HPDE6-E6E7 (cell line): ENCODE data around the gene STRA6.

ENCODE experiments used
- DNase-seq: peaks from one replicate; pipeline ENCODE4 v3.0.0; 2011; ENCODE audit warnings: missing footprints; ENCODE audit errors: extremely low spot score

Gene STRA6

GRCh38 chr15:74202452-74203401 lies at the start of gene STRA6:
STRA6 (minus strand) TSS chr15:74202787; CDS start chr15:74202267, 520 bp downstream.
- DNase-seq, result peak; percentile 53

- no peak for DNase-seq
Observed at GRCh38 chr15:74252291-74252690, 49.7 kb upstream of the STRA6 start.

- DNase-seq, result no peak
Observed at GRCh38 chr15:74251131-74251811, 48.7 kb upstream of the STRA6 start.

GRCh38 chr15:74250266-74250665 lies 47.7 kb upstream of the STRA6 start:
- no peak for DNase-seq

- no peak for DNase-seq
Observed at GRCh38 chr15:74245342-74245931, 42.9 kb upstream of the STRA6 start.

GRCh38 chr15:74244822-74245341 lies 42.3 kb upstream of the STRA6 start:
- DNase-seq, result no peak

GRCh38 chr15:74243431-74243830 lies 40.8 kb upstream of the STRA6 start:
- DNase-seq, result no peak

GRCh38 chr15:74242441-74243185 lies 40.0 kb upstream of the STRA6 start:
- no peak for DNase-seq

GRCh38 chr15:74240897-74241614 lies 38.5 kb upstream of the STRA6 start:
- no peak for DNase-seq

GRCh38 chr15:74240002-74240568 lies 37.5 kb upstream of the STRA6 start:
- peak; percentile 78 for DNase-seq

GRCh38 chr15:74239051-74239705 lies 36.6 kb upstream of the STRA6 start:
- no peak for DNase-seq

GRCh38 chr15:74235962-74236361 lies 33.4 kb upstream of the STRA6 start, which contains the start of gene CCDC33:
CCDC33 (plus strand) TSS chr15:74236326; CDS start chr15:74236720, 394 bp downstream.
- DNase-seq, result no peak

GRCh38 chr15:74234598-74234875 lies 31.9 kb upstream of the STRA6 start:
- DNase-seq, result no peak

GRCh38 chr15:74233851-74234597 lies 31.4 kb upstream of the STRA6 start:
- no peak for DNase-seq

- DNase-seq, result no peak
Observed at GRCh38 chr15:74233373-74233772, 30.8 kb upstream of the STRA6 start.

- DNase-seq, result no peak
Observed at GRCh38 chr15:74231475-74231874, 28.9 kb upstream of the STRA6 start.

GRCh38 chr15:74229686-74230085 lies 27.1 kb upstream of the STRA6 start:
- no peak for DNase-seq

GRCh38 chr15:74228723-74229081 lies 26.1 kb upstream of the STRA6 start:
- no peak for DNase-seq

- DNase-seq, result no peak
Observed at GRCh38 chr15:74227968-74228722, 25.6 kb upstream of the STRA6 start.
